ENCODE measurements around the gene TVP23A. TPM values are rescaled to one million over a fixed set of nuclear protein-coding genes. Genes with fewer than 3 reads are reported as not detected.

TVP23A gene
- total and polyA plus RNA-seq, 10 of the 15 experiments (the other 5 are each of a cell fraction or from before 2014, with no cell fraction given): 1.1 to 6.4 (median 2.2) TPM

DNA sequence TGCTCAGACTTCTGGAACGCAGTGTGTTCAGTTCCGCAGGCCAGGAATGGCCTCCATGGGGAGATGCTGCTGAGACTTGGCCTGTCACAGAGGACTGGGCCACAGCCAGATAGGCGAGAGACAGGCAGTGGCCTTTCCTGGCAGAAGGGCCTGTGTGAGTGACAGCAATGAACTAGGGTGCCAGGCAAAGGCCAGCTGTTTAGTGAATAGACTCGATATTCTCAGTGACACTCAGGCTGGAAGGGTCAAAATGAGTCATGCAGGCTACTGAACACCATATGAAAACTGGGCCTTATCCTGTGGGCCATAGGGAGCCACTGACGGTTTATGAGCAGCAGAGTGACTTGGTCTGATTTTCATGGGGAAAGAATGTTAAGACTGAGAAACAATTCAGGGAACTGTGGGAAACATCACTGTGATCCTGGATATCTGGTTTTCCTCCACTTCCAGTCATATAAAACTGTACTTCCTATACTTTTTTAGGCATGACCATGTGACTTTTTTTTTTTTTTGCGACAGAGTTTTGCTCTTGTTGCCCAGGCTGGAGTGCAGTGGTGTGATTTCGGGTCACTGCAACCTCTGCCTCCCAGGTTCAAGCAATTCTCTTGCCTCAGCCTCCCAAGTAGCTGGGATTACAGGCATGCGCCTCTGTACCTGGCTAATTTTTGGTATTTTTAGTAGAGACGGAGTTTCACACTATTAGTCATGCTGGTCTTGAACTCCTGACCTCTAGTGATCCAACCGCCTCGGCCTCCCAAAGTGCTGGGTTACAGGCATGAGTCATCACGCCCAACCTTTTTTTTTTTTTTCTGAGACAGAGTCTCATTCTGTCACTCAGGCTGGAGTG, 80.1 kb downstream of the TVP23A start (continued):
- TF ChIP-seq, protein P1, sequence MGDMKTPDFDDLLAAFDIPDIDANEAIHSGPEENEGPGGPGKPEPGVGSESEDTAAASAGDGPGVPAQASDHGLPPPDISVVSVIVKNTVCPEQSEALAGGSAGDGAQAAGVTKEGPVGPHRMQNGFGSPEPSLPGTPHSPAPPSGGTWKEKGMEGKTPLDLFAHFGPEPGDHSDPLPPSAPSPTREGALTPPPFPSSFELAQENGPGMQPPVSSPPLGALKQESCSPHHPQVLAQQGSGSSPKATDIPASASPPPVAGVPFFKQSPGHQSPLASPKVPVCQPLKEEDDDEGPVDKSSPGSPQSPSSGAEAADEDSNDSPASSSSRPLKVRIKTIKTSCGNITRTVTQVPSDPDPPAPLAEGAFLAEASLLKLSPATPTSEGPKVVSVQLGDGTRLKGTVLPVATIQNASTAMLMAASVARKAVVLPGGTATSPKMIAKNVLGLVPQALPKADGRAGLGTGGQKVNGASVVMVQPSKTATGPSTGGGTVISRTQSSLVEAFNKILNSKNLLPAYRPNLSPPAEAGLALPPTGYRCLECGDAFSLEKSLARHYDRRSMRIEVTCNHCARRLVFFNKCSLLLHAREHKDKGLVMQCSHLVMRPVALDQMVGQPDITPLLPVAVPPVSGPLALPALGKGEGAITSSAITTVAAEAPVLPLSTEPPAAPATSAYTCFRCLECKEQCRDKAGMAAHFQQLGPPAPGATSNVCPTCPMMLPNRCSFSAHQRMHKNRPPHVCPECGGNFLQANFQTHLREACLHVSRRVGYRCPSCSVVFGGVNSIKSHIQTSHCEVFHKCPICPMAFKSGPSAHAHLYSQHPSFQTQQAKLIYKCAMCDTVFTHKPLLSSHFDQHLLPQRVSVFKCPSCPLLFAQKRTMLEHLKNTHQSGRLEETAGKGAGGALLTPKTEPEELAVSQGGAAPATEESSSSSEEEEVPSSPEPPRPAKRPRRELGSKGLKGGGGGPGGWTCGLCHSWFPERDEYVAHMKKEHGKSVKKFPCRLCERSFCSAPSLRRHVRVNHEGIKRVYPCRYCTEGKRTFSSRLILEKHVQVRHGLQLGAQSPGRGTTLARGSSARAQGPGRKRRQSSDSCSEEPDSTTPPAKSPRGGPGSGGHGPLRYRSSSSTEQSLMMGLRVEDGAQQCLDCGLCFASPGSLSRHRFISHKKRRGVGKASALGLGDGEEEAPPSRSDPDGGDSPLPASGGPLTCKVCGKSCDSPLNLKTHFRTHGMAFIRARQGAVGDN (IDR thresholded peaks at IDR 0.05): peak; percentile 18; the same call in 1 of the 2 replicates
- 0 out of 2 replicates have a peak, but pooled peaks have one; percentile 5 for TF ChIP-seq RAD21 (IDR thresholded peaks at IDR 0.05; ENCODE audit: insufficient read depth, low read depth, low read length)
- TF ChIP-seq IKZF1 (conservative IDR thresholded peaks at IDR 0.05): peak; percentile 81
- TF ChIP-seq, protein P2, sequence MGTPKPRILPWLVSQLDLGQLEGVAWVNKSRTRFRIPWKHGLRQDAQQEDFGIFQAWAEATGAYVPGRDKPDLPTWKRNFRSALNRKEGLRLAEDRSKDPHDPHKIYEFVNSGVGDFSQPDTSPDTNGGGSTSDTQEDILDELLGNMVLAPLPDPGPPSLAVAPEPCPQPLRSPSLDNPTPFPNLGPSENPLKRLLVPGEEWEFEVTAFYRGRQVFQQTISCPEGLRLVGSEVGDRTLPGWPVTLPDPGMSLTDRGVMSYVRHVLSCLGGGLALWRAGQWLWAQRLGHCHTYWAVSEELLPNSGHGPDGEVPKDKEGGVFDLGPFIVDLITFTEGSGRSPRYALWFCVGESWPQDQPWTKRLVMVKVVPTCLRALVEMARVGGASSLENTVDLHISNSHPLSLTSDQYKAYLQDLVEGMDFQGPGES (IDR thresholded peaks at IDR 0.05): no peak
- peak; percentile 97 for TF ChIP-seq NR2F1 (conservative IDR thresholded peaks at IDR 0.05)
- no peak for TF ChIP-seq POU2F2 (IDR thresholded peaks at IDR 0.05; ENCODE audit: borderline replicate concordance, low read depth, low read length)
- TF ChIP-seq, protein P3, sequence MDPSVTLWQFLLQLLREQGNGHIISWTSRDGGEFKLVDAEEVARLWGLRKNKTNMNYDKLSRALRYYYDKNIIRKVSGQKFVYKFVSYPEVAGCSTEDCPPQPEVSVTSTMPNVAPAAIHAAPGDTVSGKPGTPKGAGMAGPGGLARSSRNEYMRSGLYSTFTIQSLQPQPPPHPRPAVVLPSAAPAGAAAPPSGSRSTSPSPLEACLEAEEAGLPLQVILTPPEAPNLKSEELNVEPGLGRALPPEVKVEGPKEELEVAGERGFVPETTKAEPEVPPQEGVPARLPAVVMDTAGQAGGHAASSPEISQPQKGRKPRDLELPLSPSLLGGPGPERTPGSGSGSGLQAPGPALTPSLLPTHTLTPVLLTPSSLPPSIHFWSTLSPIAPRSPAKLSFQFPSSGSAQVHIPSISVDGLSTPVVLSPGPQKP (IDR thresholded peaks at IDR 0.05; ENCODE audit: low read depth, low read length): no peak
- TF ChIP-seq ZNF24 (IDR thresholded peaks at IDR 0.05): no peak
- TF ChIP-seq ZNF384 (IDR thresholded peaks at IDR 0.05; ENCODE audit: borderline replicate concordance, low read depth, low read length): peak; percentile 55
- no peak for TF ChIP-seq YBX1 (IDR thresholded peaks at IDR 0.05)
- no peak for TF ChIP-seq HDAC6 (IDR thresholded peaks at IDR 0.05; ENCODE audit: unreplicated experiment)
- no peak for TF ChIP-seq KAT2A (conservative IDR thresholded peaks at IDR 0.05; ENCODE audit: control insufficient read depth, low read depth, low read length)
- no peak for TF ChIP-seq POLR2AphosphoS2 (IDR thresholded peaks at IDR 0.05; ENCODE audit: low read depth, low read length)
- peak; percentile 23 for TF ChIP-seq SP1 (IDR thresholded peaks at IDR 0.05; ENCODE audit: low read depth, low read length)
- TF ChIP-seq CHD1 (IDR thresholded peaks at IDR 0.05; ENCODE audit: low read depth, low read length): no peak
- TF ChIP-seq, protein P4, sequence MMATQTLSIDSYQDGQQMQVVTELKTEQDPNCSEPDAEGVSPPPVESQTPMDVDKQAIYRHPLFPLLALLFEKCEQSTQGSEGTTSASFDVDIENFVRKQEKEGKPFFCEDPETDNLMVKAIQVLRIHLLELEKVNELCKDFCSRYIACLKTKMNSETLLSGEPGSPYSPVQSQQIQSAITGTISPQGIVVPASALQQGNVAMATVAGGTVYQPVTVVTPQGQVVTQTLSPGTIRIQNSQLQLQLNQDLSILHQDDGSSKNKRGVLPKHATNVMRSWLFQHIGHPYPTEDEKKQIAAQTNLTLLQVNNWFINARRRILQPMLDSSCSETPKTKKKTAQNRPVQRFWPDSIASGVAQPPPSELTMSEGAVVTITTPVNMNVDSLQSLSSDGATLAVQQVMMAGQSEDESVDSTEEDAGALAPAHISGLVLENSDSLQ (IDR thresholded peaks at IDR 0.05): peak; percentile 96
- no peak for TF ChIP-seq NFYB (IDR thresholded peaks at IDR 0.05; ENCODE audit: insufficient read depth, low read depth, low read length)
- TF ChIP-seq STAT3 (IDR thresholded peaks at IDR 0.05; ENCODE audit: low read depth, low read length): no peak
- peak; percentile 91 for TF ChIP-seq EED (IDR thresholded peaks at IDR 0.05; ENCODE audit: low read depth)
- TF ChIP-seq, protein P5, sequence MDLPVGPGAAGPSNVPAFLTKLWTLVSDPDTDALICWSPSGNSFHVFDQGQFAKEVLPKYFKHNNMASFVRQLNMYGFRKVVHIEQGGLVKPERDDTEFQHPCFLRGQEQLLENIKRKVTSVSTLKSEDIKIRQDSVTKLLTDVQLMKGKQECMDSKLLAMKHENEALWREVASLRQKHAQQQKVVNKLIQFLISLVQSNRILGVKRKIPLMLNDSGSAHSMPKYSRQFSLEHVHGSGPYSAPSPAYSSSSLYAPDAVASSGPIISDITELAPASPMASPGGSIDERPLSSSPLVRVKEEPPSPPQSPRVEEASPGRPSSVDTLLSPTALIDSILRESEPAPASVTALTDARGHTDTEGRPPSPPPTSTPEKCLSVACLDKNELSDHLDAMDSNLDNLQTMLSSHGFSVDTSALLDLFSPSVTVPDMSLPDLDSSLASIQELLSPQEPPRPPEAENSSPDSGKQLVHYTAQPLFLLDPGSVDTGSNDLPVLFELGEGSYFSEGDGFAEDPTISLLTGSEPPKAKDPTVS (IDR thresholded peaks at IDR 0.05; ENCODE audit: low read depth, low read length): no peak
- TF ChIP-seq RELA (IDR thresholded peaks at IDR 0.05; ENCODE audit: borderline replicate concordance, partially characterized antibody): no peak
- TF ChIP-seq STAT1 (conservative IDR thresholded peaks at IDR 0.05): no peak
